ENCODE results near the gene BCL6.

Gene BCL6

DNA sequence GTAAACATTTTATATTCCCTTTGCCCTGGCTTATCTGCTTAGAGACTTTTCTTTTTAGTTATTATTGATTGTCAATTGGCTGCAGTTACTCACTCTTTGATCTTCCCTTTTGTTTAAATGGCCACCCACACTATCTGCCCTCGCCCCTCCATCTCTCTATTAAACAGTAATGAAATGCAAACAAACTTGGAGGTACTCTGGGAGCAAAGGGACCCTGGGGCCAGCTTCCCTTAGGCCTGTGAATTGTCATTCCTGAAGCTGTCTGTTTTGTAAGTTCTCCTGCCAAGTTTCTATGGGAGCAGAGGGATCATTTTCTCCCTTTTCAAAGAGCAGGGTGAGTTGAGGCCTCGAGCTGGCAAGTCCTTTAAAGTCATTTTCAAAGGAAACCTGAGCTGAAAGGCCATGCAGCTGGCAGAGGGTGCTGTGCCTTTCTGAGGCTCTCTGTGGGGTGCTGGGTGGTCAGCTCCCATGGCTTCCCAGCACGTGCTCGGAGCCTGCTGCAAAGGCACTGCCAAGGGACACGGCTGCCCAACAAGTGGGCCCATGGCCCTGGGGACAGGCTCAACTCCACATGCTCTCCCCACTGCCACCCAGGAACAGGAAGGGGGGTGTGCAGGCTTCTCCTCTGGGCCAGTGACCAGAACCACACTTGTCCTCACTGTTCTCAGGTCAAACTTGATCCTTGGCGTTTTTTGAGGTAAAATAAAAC lies 25.5 kb downstream of the BCL6 start:
- TF ChIP-seq CTCF (IDR thresholded peaks at IDR 0.05; ENCODE audit: low read depth, low read length, missing control alignments) = no peak
- no peak for DNase-seq (ENCODE audit: extremely low read depth, low read depth)
- H3K4me3 ChIP-seq (replicated peaks; ENCODE audit: low read depth, low read length) = no peak overlapping the region

GRCh38 chr3:187718802-187719201 lies 26.5 kb downstream of the BCL6 start:
- TF ChIP-seq CTCF (IDR thresholded peaks at IDR 0.05; ENCODE audit: low read depth, low read length, missing control alignments) = no peak
- H3K4me3 ChIP-seq (replicated peaks; ENCODE audit: low read depth, low read length) = no peak overlapping the region
- DNase-seq (ENCODE audit: extremely low read depth, low read depth) = no peak

DNA sequence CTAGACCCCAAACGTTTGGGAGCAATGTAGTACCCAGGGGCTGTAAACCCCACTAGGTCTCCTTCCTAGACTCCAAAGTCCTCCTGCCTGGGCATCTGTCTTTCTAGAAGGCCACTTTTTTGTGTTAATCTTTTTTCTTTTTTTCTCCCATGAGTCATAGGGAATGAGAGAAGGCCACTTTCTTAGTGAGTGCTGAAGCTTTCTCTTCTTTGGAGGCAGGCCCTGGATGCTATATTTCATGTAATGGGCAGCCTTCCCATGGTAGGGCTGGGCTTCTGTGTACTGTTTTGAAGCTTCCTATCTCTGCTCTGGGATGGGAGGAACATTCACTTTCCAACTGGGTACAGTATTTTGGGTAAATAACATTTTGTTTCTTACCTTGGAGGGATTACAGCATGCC lies 27.7 kb downstream of the BCL6 start:
- no peak overlapping the region for H3K4me3 ChIP-seq (replicated peaks; ENCODE audit: low read depth, low read length)
- no peak for DNase-seq (ENCODE audit: extremely low read depth, low read depth)
- TF ChIP-seq CTCF (IDR thresholded peaks at IDR 0.05; ENCODE audit: low read depth, low read length, missing control alignments) = no peak

- no peak for DNase-seq (ENCODE audit: extremely low read depth, low read depth)
- TF ChIP-seq CTCF (IDR thresholded peaks at IDR 0.05; ENCODE audit: low read depth, low read length, missing control alignments) = peak; percentile 93
- no peak overlapping the region for H3K4me3 ChIP-seq (replicated peaks; ENCODE audit: low read depth, low read length)
Observed at GRCh38 chr3:187714404-187714979, 30.8 kb downstream of the BCL6 start.

DNA sequence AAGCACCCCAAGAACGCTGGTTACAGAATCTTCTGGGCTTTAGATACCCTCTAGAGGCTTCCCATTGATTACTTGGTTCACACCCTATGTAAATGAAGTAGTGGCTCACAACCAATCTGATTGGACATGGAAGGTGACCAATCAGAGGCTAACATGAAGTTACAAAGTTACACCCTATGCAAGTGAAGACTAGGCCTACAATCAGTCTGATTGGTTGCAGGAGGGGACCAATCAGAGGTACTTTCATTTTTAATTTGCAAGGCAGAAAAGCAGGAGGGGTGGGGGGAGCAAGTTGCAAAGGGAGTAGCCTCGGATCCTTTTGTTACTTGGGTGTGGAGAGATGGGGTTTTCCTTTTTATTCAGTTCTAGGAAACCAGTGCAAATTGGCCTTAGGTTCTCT lies 31.8 kb downstream of the BCL6 start:
- no peak for DNase-seq (ENCODE audit: extremely low read depth, low read depth)
- TF ChIP-seq CTCF (IDR thresholded peaks at IDR 0.05; ENCODE audit: low read depth, low read length, missing control alignments) = no peak
- no peak overlapping the region for H3K4me3 ChIP-seq (replicated peaks; ENCODE audit: low read depth, low read length)

- no peak for DNase-seq (ENCODE audit: extremely low read depth, low read depth)
- H3K4me3 ChIP-seq (replicated peaks; ENCODE audit: low read depth, low read length) = no peak overlapping the region
- TF ChIP-seq CTCF (IDR thresholded peaks at IDR 0.05; ENCODE audit: low read depth, low read length, missing control alignments) = peak; percentile 4
Observed at GRCh38 chr3:187709155-187709554, 36.1 kb downstream of the BCL6 start.
